Stimulated activated CD4-positive, alpha-beta T cell treated with anti-CD3 and anti-CD28 coated beads, Interleukin-1b, Interleukin-23, amount 100 ng/mL, for 48 hours (primary cell): ENCODE data around the gene PPIL1.
"Not testable (repeated sequence)": the region's sequence is repeated elsewhere in the genome, so short reads cannot be mapped to it uniquely, and the experiment has no call there.

Experiments
- DNase-seq: peaks from one replicate; pipeline ENCODE4 v3.0.0-alpha.2; 2020

PPIL1 gene

GRCh38 chr6:36813047-36813446 lies 61.6 kb downstream of the PPIL1 start:
- not testable (repeated sequence) for DNase-seq

DNA sequence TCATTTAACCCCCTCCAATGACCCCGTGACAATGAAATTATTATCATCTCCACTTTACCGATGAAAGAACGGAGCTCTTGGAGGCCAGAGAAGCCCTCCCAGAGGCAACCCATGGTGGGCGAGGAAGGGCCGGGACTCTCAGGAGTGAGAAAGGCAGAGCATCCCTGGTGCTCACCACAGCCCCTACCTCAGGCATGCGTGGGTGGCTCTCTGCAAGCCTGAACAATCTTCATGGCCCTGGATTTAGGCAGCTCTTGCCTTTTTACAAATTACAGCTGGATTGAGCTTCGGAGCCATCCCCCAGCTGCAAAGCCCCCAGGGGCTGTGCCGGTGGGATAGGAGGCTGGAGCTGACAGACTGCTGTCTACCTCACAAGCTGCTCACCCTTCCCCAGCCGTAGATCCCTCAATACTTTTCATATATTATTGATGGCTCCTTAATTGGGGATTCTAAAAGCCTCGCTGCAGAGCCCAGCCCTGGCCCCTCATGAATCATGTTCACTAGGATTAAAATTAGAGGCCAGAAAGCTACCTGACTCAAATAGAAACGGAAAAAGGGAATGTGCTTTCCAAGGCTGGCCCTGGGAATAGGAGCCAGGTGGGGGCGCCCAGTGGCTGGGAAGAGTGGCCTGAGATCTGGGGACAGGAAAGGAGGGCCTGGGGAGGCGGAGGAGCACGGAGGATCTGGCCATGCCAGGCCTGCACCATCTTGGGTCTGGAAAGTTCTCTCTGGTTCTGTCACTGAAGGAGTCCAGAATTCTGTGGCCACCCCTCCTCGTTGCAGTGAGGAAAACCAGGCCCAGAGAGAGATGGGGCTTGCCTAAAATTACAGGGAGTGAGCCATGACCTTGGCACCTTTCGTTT lies 64.4 kb downstream of the PPIL1 start:
- no peak for DNase-seq

DNA sequence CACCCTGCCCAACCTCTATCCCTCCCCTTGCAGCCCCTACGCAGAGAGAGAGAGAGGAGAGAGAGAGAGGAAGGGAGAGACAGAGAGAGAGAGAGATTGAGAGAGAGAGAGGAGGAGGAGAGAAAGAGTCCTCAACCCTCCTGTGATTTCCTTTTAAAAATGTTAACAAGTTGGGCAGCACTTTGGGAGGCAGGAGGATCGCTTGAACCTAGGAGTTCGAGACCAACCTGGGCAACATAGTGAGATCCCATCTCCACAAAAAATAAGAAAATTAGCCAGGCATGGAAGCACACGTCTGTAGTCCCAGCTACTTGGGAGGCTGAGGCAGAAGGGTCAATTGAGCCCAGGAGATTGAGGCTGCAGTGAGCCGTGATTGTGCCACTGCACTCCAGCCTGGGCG lies 65.4 kb downstream of the PPIL1 start:
- DNase-seq, result no peak

GRCh38 chr6:36808634-36809033 lies 66.0 kb downstream of the PPIL1 start:
- no peak for DNase-seq

GRCh38 chr6:36807750-36808149 lies 66.9 kb downstream of the PPIL1 start:
- no peak for DNase-seq

DNA sequence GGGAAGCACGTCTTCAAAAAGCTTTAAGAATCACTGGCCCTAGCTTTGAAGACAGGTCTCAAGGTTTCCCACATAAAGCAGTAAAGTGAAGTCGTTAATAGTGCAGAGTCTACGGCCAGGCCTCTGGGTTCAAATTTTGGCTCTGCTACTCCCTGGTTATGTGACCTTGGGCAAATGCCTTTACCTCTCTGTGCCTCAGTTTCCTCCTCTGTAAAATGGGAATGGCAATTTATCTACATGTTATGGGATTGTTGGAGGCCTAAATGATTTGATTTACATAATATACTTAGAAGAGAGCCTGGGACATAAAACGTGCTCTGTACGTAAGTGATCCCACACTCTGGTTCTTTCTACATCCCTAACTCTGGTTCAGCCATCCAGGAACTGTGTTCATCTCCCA lies 67.5 kb downstream of the PPIL1 start:
- no peak for DNase-seq

GRCh38 chr6:36805917-36806316 lies 68.7 kb downstream of the PPIL1 start:
- DNase-seq, result no peak

GRCh38 chr6:36805096-36805797 lies 69.4 kb downstream of the PPIL1 start:
- no peak for DNase-seq
